OCI-LY3 (cell line): ENCODE results near the gene ST6GALNAC6.

Source experiments
- CTCF ChIP-seq: fragments of 200-600, 300-600 bp; sonication (generic); IDR thresholded peaks from 2 replicates; pipeline ENCODE4 v1.5.1; 2014; ENCODE audit warnings: antibody characterized with exemption, low read length, low read depth
- EZH2phosphoT487 ChIP-seq: fragments of 200-600 bp; shearing (Covaris generic); IDR thresholded peaks from 2 replicates; pipeline ENCODE4 v1.6.1; 2018; ENCODE audit warnings: antibody characterized with exemption, mixed run types, low read depth

DNA sequence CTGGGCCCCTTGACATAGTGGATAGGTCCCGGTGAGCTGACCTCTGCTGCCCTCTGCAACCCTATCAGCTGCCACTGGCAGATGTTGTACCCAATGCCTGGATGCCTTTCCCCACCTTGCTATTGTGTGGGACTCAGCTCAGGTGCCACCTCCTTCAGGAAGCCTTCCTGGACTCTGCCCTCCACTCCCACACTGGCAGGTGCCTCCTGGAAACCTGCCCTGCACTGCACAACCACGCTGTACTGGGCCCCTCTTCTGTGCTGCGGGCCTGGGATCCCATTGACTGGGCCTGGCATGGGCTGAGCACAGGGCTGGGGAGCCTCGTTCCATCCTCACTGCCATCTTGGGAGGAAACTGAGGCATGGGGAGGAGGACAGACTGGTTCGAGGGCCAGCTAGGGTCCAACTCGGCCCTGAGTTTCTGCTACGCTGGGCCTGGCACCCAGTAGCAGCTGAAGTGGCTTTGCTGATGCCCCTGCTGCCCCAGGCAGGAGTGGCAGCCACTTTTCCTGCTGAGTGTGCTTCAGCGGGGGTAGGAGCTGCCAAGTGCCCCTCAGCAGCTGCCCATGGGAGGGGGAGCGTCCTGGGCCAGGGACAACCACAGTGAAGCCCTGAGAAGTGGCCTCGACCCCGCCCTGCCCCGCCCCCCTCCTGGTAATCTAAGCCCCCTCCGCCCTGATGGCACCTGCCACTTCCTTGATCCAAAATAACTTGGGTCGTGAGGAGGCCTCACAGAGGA lies 23.2 kb downstream of the ST6GALNAC6 start:
- no peak for TF ChIP-seq CTCF
- TF ChIP-seq EZH2phosphoT487: no peak
